HG02798 (cell line): ENCODE data around the gene ZYG11B.
A peak's percentile ranks its signal among the peaks of the same experiment; 100 is the strongest.
"Not testable (repeated sequence)": the region's sequence is repeated elsewhere in the genome, so short reads cannot be mapped to it uniquely, and the experiment has no call there.

ENCODE experiments used
- ATAC-seq: cut with Tn5 transposase; IDR thresholded peaks from one replicate; pipeline ENCODE4 v1.9.1; 2021; ENCODE audit warnings: mild to moderate bottlenecking; ENCODE audit not compliant: unreplicated experiment, poor library complexity

The ZYG11B gene

GRCh38 chr1:52839175-52839574 lies 112.9 kb downstream of the ZYG11B start:
- ATAC-seq, result not testable (repeated sequence)

GRCh38 chr1:52842643-52843310 lies 116.5 kb downstream of the ZYG11B start, which contains the start of gene ZYG11A:
ZYG11A (plus strand) TSS chr1:52842760; CDS start chr1:52842884, 124 bp downstream.
- peak; percentile 89 for ATAC-seq

- ATAC-seq, result not testable (repeated sequence)
These were observed 118.9 kb downstream of the ZYG11B start for GRCh38 chr1:52845119-52845518.

GRCh38 chr1:52848423-52848822 lies 122.2 kb downstream of the ZYG11B start:
- ATAC-seq, result no peak

- ATAC-seq, result no peak
These were observed 124.7 kb downstream of the ZYG11B start for GRCh38 chr1:52850951-52851350.

GRCh38 chr1:52852854-52853253 lies 126.6 kb downstream of the ZYG11B start:
- ATAC-seq, result no peak

GRCh38 chr1:52855584-52855983 lies 129.3 kb downstream of the ZYG11B start:
- no peak for ATAC-seq

GRCh38 chr1:52856026-52856425 lies 129.8 kb downstream of the ZYG11B start:
- ATAC-seq, result no peak

GRCh38 chr1:52857443-52857842 lies 131.2 kb downstream of the ZYG11B start:
- no peak for ATAC-seq

- ATAC-seq, result no peak
These were observed 136.6 kb downstream of the ZYG11B start for GRCh38 chr1:52862666-52863458.

- peak; percentile 91 for ATAC-seq
These were observed 141.0 kb downstream of the ZYG11B start for GRCh38 chr1:52867087-52867863.

- not testable (repeated sequence) for ATAC-seq
These were observed 143.5 kb downstream of the ZYG11B start for GRCh38 chr1:52869727-52870126.

- no peak for ATAC-seq
These were observed 150.6 kb downstream of the ZYG11B start for GRCh38 chr1:52876843-52877242.
